GM12872 (cell line): ENCODE results near the gene PKD2.

Experiments
- TF ChIP-seq, protein P1 (sequence below): IDR thresholded peaks from 3 replicates; pipeline ENCODE4 v1.5.1; 2011; ENCODE audit warnings: low read depth, mild to moderate bottlenecking, low read length, moderate library complexity; ENCODE audit not compliant: insufficient read depth

The PKD2 gene

DNA sequence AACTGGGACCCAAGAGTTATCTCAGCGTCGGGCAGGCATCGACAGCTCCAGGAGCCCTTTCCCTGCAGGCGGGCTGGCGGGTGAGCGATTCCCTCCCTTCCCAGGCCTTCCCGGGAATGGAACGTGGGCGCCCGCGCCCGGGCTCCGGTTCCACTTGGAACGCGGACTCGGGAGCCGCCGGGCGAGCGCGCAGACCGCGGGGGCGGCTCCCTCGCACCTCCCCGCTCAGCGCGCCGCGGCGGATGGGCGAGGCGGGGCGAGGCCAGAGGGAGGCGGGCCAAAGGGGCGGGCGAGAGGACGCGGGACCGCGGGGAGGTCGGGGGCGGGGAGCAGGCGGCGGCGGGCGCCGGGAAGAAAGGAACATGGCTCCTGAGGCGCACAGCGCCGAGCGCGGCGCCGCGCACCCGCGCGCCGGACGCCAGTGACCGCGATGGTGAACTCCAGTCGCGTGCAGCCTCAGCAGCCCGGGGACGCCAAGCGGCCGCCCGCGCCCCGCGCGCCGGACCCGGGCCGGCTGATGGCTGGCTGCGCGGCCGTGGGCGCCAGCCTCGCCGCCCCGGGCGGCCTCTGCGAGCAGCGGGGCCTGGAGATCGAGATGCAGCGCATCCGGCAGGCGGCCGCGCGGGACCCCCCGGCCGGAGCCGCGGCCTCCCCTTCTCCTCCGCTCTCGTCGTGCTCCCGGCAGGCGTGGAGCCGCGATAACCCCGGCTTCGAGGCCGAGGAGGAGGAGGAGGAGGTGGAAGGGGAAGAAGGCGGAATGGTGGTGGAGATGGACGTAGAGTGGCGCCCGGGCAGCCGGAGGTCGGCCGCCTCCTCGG is at the start of gene PKD2:
TSS of gene PKD2 (plus strand) at position 332 of the 818 bp plus-strand sequence. CDS start at position 431, 99 bp downstream.
- TF ChIP-seq, protein P1, sequence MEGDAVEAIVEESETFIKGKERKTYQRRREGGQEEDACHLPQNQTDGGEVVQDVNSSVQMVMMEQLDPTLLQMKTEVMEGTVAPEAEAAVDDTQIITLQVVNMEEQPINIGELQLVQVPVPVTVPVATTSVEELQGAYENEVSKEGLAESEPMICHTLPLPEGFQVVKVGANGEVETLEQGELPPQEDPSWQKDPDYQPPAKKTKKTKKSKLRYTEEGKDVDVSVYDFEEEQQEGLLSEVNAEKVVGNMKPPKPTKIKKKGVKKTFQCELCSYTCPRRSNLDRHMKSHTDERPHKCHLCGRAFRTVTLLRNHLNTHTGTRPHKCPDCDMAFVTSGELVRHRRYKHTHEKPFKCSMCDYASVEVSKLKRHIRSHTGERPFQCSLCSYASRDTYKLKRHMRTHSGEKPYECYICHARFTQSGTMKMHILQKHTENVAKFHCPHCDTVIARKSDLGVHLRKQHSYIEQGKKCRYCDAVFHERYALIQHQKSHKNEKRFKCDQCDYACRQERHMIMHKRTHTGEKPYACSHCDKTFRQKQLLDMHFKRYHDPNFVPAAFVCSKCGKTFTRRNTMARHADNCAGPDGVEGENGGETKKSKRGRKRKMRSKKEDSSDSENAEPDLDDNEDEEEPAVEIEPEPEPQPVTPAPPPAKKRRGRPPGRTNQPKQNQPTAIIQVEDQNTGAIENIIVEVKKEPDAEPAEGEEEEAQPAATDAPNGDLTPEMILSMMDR = no peak

DNA sequence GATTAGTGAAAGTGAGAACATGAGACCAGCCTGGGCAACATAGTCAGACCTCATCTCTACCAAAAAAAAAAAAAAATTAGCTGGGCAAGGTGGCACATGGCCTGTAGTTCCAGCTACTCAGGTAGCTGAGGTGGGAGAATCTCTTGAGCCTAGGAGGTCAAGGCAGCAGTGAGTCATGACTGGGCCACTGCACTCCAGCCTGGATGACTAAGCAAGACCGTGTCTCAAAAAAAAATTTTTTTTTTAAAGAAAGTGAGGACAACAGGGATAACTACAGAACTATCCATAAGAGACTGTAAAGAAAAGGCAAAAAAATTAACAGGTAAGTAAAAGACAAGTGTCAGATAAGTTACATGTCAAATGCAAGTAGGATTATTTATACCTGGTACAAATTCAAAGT is 45.4 kb upstream of the PKD2 start:
- TF ChIP-seq, protein P1 = no peak

DNA sequence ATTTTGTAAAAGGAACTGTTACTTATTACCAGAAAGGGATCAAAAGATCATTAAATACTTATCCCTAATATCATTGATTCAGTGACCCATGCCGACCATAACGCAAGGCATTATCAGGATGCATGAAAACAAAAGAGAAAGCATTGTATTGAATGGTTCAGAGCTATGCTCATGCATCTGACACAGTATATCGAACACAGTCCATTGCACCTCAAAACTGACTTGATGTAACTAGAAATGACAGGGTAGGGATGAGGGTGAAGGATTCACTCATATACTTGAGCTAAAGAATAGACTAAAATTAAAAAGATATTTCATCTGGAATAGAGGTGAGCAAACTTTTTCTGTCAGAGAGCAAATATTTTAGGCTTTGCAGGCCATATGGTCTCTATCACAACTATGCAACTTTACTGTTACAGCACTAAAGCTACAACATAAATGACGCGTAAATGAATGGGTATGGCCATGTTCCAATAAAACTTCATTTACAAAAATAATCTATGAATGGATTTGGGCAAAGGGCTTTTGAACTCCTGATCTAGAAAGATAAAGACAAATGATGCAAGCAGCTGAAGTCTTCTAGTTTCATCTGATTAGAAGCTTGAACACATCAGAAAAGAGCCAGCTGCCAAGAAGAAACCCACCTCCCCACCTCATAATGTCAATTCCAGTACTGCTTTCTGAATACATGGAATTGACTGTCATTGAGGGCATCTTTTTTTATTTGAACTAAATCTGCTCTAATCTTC is 44.9 kb upstream of the PKD2 start:
- TF ChIP-seq, protein P1 = no peak

DNA sequence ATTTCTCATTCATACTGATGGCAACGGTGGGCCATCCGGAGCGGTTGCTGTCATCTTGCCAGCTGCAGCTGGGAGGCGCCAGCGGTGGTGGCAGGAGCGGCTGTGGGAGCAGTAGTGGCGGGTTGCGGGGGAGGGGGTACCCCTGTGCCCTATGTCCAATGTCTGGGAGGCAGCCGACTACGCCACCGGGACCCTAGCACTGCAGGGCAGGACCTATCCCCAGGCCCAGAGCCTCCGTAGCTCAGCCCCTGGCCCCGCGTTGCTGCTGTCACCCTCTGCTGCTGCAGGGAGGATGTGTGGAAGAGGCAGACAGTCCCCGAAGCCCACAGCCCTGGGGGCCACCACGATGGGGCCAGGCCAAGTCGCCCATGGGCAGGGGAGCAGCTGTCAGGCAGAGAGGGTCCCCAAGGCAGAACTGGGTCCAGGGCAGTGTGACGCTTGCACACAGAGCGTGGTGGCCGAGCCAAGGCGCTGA is 41.9 kb upstream of the PKD2 start:
- TF ChIP-seq, protein P1 = no peak

DNA sequence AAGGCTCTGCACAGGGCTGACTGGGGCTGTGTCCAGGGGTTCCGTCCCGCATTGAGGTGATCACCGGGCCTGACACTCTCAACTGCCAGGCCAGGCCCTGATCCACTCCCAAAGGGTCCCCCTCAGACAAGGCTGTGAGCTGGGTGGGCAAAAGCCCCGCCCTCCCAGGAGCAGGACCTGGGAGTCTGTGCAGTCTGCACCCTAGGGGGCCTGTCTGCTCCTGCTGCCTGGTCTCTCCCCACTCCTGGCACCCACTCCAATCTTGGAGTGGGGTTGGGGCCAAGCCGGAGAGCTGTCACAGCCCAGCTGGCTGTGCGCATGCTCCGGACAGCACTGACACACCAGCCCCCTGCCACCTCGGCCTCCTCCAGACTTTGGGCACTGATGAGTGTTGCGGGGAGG is 41.3 kb upstream of the PKD2 start:
- TF ChIP-seq, protein P1 = no peak

DNA sequence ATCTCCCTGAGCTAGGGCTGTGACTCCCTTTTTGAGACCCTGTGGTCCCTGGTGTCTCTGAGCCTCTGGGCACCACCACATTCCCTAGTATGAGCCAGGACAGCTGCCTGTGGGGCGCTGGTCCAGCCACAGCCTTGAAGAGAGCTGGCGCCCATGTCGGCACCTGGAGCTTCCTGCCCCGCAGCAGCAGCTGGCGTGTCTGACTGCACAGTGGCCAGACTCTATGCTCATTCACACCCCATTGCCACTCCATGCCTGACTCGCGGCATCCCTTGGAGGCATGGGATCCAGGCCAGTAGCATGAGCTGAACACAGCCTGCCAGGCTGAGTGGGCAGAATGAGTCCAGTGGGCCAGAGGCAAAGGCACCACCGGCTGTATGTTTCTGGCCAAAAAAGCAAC is 40.2 kb upstream of the PKD2 start:
- TF ChIP-seq, protein P1 = no peak

DNA sequence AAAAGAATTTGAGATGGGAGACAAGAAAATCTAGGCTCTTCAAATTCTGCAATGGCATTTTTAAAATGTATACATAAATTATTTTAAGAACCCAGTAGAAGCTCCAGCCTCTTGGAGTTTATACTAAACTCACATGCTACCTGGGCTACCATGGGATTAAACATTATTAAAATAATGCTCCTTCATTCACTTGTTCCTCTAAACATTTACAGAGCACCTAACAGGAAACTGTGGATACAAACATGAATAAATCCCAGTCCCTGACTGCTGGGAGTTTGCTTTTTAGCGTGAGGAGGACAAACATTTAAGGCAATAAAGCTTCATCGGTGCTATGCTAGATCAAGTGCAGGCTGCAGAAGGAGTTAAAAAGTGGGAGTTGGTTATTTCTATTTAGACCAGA is 37.3 kb upstream of the PKD2 start:
- TF ChIP-seq, protein P1 = no peak
